ENCODE measurements around the gene FABP2. TPM values are rescaled to one million over a fixed set of nuclear protein-coding genes. Genes with fewer than 3 reads are reported as not detected.
"Not testable (repeated sequence)": the region's sequence is repeated elsewhere in the genome, so short reads cannot be mapped to it uniquely, and the experiment has no call there.

Gene FABP2
- total RNA-seq, 1 experiment from 2014 or later: not detected

DNA sequence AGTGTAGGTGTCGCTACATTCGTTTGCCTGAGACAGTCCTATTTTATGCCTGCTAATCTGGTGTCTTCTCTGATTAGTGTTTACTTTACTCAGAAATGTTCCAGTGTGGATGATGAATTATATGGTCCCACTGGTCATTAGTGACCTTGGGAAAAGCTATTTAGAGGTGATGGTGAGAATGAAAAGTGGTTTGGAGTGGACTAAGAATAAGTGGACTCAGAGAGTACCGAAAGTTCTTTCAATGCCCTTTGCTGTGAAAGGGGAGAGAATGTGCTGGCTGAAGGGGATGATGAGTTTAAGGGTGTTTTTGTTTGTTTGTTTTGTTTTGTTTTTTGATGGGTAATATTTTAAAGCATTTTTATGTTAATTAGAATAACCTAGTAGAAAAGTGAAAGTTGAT, 40.5 kb upstream of the FABP2 start:
- not testable (repeated sequence) for H3K23ac ChIP-seq (ENCODE audit: insufficient read length, low read depth, low read length); H3K4me1 ChIP-seq (ENCODE audit: insufficient read depth, low read length); H4K20me1 ChIP-seq (ENCODE audit: control insufficient read depth, insufficient read depth, insufficient read length); H3K27ac Mint-ChIP-seq; H3K9me3 Mint-ChIP-seq; H4K8ac ChIP-seq (replicated peaks; ENCODE audit: insufficient read length, low read depth, low read length); H2BK20ac ChIP-seq (ENCODE audit: low read depth, low read length, poor library complexity, severe bottlenecking); H2AK5ac ChIP-seq (ENCODE audit: insufficient read length, low read length); H3K14ac ChIP-seq (ENCODE audit: insufficient read depth, low read length); H3K23me2 ChIP-seq (ENCODE audit: insufficient read length, low read depth, low read length, poor library complexity, severe bottlenecking); H2BK12ac ChIP-seq (ENCODE audit: insufficient read length, low read depth, low read length); H2BK5ac ChIP-seq (ENCODE audit: insufficient read length, low read length); H3K4me2 ChIP-seq (ENCODE audit: insufficient read depth, insufficient read length, low read length); H3K4me1 Mint-ChIP-seq; H3K9ac ChIP-seq (ENCODE audit: extremely low read depth, insufficient read length, low read length); H3K9me3 ChIP-seq (ENCODE audit: control insufficient read depth, low read depth, low read length); DNase-seq; H2BK120ac ChIP-seq (ENCODE audit: low read depth, low read length, poor library complexity, severe bottlenecking); H4K91ac ChIP-seq (ENCODE audit: insufficient read length, low read depth, low read length); H3K4me3 Mint-ChIP-seq; H4K5ac ChIP-seq (ENCODE audit: insufficient read length, low read depth, low read length); H3K18ac ChIP-seq (ENCODE audit: insufficient read length, low read depth, low read length); H2BK15ac ChIP-seq (ENCODE audit: low read depth, low read length); H2AFZ ChIP-seq (ENCODE audit: low read length); H3K27me3 ChIP-seq (ENCODE audit: insufficient read depth, low read length); H3K56ac ChIP-seq (ENCODE audit: insufficient read length, low read depth, low read length); H3K79me1 ChIP-seq (ENCODE audit: insufficient read depth, low read depth, low read length, poor library complexity, severe bottlenecking); H3K27ac ChIP-seq (ENCODE audit: insufficient read length, low read depth, low read length); H3K27me3 Mint-ChIP-seq (ENCODE audit: low read depth); H3K4ac ChIP-seq (ENCODE audit: low read depth, low read length); H3K79me2 ChIP-seq (ENCODE audit: insufficient read depth, low read length); H3T11ph ChIP-seq (ENCODE audit: low read length); H3K36me3 Mint-ChIP-seq (ENCODE audit: insufficient read depth in 1 of 3, low read depth in 3 of 3)
- no CpG with 5 or more reads among the region's 3 CpGs for WGBS (ENCODE audit: extremely low coverage, insufficient read length, low lambda C conversion rate)

DNA sequence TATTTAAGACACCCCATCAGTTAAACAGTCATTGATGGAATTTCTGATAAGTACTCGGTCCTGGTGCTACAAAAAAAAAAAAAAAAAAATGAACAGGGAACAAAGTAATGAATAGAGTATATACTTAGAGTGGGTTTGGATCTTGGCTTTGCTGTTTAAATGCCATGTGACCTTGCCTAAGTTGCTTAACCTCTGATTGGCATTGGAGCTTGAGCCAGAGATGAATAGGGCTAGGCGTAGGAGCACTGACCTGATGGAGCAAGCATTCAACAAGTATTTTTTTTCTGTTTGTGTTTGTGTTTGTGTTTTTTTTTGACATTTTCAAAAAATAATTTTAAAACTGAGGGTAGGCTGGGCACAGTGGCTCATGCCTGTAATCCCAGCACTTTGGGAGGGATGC, 37.9 kb upstream of the FABP2 start:
- not testable (repeated sequence) for H3T11ph ChIP-seq (ENCODE audit: low read length); H3K4me1 ChIP-seq (ENCODE audit: insufficient read depth, low read length); H4K5ac ChIP-seq (ENCODE audit: insufficient read length, low read depth, low read length); H3K27me3 Mint-ChIP-seq (ENCODE audit: low read depth); H3K9me3 Mint-ChIP-seq; H3K4me2 ChIP-seq (ENCODE audit: insufficient read depth, insufficient read length, low read length); H3K14ac ChIP-seq (ENCODE audit: insufficient read depth, low read length); H3K23ac ChIP-seq (ENCODE audit: insufficient read length, low read depth, low read length); H4K8ac ChIP-seq (replicated peaks; ENCODE audit: insufficient read length, low read depth, low read length); H2AK5ac ChIP-seq (ENCODE audit: insufficient read length, low read length); H3K18ac ChIP-seq (ENCODE audit: insufficient read length, low read depth, low read length); H3K79me1 ChIP-seq (ENCODE audit: insufficient read depth, low read depth, low read length, poor library complexity, severe bottlenecking); H2BK120ac ChIP-seq (ENCODE audit: low read depth, low read length, poor library complexity, severe bottlenecking); H3K79me2 ChIP-seq (ENCODE audit: insufficient read depth, low read length); H3K9ac ChIP-seq (ENCODE audit: extremely low read depth, insufficient read length, low read length); H3K4ac ChIP-seq (ENCODE audit: low read depth, low read length); H3K36me3 Mint-ChIP-seq (ENCODE audit: insufficient read depth in 1 of 3, low read depth in 3 of 3); H3K27me3 ChIP-seq (ENCODE audit: insufficient read depth, low read length); H3K23me2 ChIP-seq (ENCODE audit: insufficient read length, low read depth, low read length, poor library complexity, severe bottlenecking); H3K4me3 Mint-ChIP-seq; H3K9me3 ChIP-seq (ENCODE audit: control insufficient read depth, low read depth, low read length); H3K27ac Mint-ChIP-seq; DNase-seq; H3K27ac ChIP-seq (ENCODE audit: insufficient read length, low read depth, low read length); H2BK15ac ChIP-seq (ENCODE audit: low read depth, low read length); H4K20me1 ChIP-seq (ENCODE audit: control insufficient read depth, insufficient read depth, insufficient read length); H3K4me1 Mint-ChIP-seq; H2BK20ac ChIP-seq (ENCODE audit: low read depth, low read length, poor library complexity, severe bottlenecking); H2BK5ac ChIP-seq (ENCODE audit: insufficient read length, low read length); H4K91ac ChIP-seq (ENCODE audit: insufficient read length, low read depth, low read length); H2BK12ac ChIP-seq (ENCODE audit: insufficient read length, low read depth, low read length); H2AFZ ChIP-seq (ENCODE audit: low read length); H3K56ac ChIP-seq (ENCODE audit: insufficient read length, low read depth, low read length)
- WGBS (ENCODE audit: extremely low coverage, insufficient read length, low lambda C conversion rate): no CpG with 5 or more reads among the region's 2 CpGs
